ENCODE data around the gene LRFN2. TPM values are rescaled to one million over a fixed set of nuclear protein-coding genes. Genes with fewer than 3 reads are reported as not detected.

LRFN2 gene
- total RNA-seq, 1 donor from 2014 or later, result not detected

GRCh38 chr6:40379811-40380210 is 207.4 kb downstream of the LRFN2 start:
- no peak overlapping the region for H3K27ac ChIP-seq
- H3K4me3 ChIP-seq, result no peak overlapping the region
- H3K9me3 ChIP-seq, result no peaks in the 10 kb centered on the region
- TF ChIP-seq CTCF (IDR thresholded peaks at IDR 0.05), result no peak
- intact Hi-C loops (cut with DNase I), result no loop called here
- no peaks in the 10 kb centered on the region for H3K4me1 ChIP-seq
- H3K36me3 ChIP-seq, result no peaks in the 10 kb centered on the region
- H3K27me3 ChIP-seq, result no peaks in the 10 kb centered on the region
- DNase-seq (ENCODE audit: low spot score in 2 of 2), result no peak

DNA sequence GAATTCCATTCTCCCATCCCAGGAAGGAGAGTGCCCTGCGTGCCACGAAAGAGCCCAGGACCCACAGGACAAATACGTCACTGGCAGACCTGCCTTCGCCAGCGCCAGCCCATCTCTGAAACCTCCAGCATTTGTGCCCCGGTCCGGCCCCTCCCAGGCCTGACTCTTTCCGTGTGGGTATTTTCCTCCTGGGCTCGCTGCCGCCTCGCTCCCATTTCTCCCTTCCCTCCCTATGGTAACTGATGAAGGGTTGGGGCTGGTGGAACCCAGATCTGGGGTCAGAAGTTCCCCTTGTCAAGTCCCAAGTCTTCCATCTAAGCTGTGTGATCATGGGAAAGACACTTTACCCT is 208.5 kb downstream of the LRFN2 start:
- Histone ChIP-seq H3K4me1 (no peaks in the 10 kb centered on the region), H3K9me3 (no peaks in the 10 kb centered on the region), H3K4me3 (no peak overlapping the region), H3K27ac (no peak overlapping the region), H3K36me3 (no peaks in the 10 kb centered on the region), H3K27me3 (no peaks in the 10 kb centered on the region)
- intact Hi-C loops (cut with DNase I), result no loop called here
- no peak for DNase-seq (ENCODE audit: low spot score in 2 of 2)
- TF ChIP-seq CTCF (IDR thresholded peaks at IDR 0.05), result no peak

DNA sequence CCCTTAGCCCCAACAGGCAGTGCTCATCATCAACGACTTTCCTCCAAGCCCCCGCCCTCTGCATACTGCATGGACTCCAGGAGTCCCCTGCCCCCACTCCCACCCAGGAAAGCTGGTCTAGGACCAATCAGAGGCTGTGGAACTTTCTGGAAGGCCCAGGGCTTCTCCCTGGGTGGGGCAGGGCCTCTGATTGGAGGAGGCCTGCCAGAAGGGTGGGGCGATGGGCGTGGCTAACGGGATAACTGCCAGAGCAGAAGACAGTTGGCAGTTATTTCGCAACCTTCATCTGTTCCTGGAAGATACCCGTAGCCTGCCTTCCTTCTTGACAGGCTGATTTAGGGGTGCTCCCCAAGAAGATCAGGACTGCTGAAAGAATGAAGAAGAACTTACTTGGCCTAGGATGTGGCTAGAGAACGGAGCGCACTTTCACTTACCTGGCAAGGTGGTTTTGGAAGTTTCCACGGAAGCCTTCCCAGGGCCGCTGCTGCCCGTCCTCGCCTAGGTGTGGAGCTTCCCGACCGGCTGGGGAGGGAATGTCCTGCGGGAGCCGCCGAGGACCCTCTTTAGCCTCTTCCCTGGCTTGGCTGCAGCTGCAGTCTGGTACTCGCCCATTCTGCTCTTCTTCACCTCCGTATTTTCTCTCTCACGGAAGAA is 209.0 kb downstream of the LRFN2 start:
- no peaks in the 10 kb centered on the region for H3K4me1 ChIP-seq
- H3K36me3 ChIP-seq, result no peaks in the 10 kb centered on the region
- no peaks in the 10 kb centered on the region for H3K9me3 ChIP-seq
- H3K27me3 ChIP-seq, result no peaks in the 10 kb centered on the region
- no peak for DNase-seq (ENCODE audit: low spot score in 2 of 2)
- TF ChIP-seq CTCF (IDR thresholded peaks at IDR 0.05), result no peak
- H3K27ac ChIP-seq, result no peak overlapping the region
- intact Hi-C loops (cut with DNase I), result no loop called here
- H3K4me3 ChIP-seq, result no peak overlapping the region

- DNase-seq (ENCODE audit: low spot score in 2 of 2), result no peak
- Histone ChIP-seq H3K27me3 (no peaks in the 10 kb centered on the region), H3K9me3 (no peaks in the 10 kb centered on the region), H3K36me3 (no peaks in the 10 kb centered on the region), H3K27ac (no peak overlapping the region), H3K4me1 (no peaks in the 10 kb centered on the region), H3K4me3 (no peak overlapping the region)
- intact Hi-C loops (cut with DNase I), result no loop called here
- TF ChIP-seq CTCF (IDR thresholded peaks at IDR 0.05), result no peak
Observed at GRCh38 chr6:40377173-40377806, 209.9 kb downstream of the LRFN2 start.

DNA sequence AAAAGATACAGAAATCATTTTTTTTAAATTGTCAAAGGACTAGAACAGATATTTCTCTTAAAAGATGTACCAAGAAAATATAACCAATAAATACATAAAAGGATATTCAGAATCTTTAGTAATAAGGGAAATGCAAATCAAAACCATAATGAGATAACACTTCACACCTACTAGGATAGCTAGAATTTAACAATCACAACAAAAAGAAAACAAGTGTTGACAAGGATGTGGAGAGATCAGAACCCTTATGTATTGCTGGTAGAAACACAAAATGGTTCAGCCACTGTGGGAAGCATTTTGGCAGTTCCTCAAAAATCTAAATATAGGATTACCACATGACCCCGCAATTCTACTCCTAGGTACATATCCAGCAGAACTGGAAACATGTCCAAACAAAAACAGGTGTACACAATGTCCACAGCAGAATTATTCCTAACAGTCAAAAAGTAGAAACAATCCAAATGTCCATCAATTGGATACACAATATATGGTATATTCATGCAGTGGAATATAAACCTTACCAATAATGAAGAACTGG is 211.0 kb downstream of the LRFN2 start:
- no peaks in the 10 kb centered on the region for H3K9me3 ChIP-seq
- H3K4me1 ChIP-seq, result no peaks in the 10 kb centered on the region
- no peak for TF ChIP-seq CTCF (IDR thresholded peaks at IDR 0.05)
- no peak for DNase-seq (ENCODE audit: low spot score in 2 of 2)
- H3K27ac ChIP-seq, result no peak overlapping the region
- no peak overlapping the region for H3K4me3 ChIP-seq
- no peaks in the 10 kb centered on the region for H3K27me3 ChIP-seq
- no peaks in the 10 kb centered on the region for H3K36me3 ChIP-seq
- intact Hi-C loops (cut with DNase I), result no loop called here

All from ascending aorta (tissue), 2 donors.